Uterus (tissue), 2 donors: ENCODE data around the gene DSEL.

ENCODE experiments used
- POLR2A ChIP-seq, 2 donors: fragments of 450-650 bp; IDR thresholded peaks; one replicate each; pipeline ENCODE4 v1.6.1; 2016; ENCODE audit warnings: antibody characterized with exemption in 2 of 2, mild to moderate bottlenecking in 1 of 2, moderate library complexity in 1 of 2
- TF ChIP-seq, protein P1 (sequence below), 4 experiments: fragments of 200-600 bp in 2 of 4; fragments of 450-650 bp in 2 of 4; sonication (generic) in 2 of 4; IDR thresholded peaks; one replicate each; pipeline ENCODE4 v1.5.1; 2016 to 2019; ENCODE audit warnings: antibody characterized with exemption in 4 of 4, mild to moderate bottlenecking in 2 of 4, moderate library complexity in 1 of 4

DNA sequence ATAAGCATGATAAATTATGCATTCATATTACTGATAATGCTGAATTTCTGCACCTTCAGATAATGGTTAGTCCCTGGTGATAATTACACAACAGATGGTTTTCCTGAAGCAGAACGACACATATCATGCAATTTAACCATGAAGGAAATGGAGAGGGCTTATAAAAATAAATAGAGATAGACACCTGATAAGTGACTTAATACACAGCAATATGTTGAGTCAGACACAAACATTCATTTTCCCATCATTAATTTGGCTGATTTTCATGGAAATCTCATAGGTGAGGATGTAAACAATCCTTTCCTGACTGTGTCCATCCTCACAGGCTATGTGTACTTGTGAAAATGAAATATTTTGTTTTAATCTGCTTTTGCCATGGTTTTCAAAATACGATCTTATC is 36.9 kb upstream of the DSEL start:
- TF ChIP-seq, protein P1, sequence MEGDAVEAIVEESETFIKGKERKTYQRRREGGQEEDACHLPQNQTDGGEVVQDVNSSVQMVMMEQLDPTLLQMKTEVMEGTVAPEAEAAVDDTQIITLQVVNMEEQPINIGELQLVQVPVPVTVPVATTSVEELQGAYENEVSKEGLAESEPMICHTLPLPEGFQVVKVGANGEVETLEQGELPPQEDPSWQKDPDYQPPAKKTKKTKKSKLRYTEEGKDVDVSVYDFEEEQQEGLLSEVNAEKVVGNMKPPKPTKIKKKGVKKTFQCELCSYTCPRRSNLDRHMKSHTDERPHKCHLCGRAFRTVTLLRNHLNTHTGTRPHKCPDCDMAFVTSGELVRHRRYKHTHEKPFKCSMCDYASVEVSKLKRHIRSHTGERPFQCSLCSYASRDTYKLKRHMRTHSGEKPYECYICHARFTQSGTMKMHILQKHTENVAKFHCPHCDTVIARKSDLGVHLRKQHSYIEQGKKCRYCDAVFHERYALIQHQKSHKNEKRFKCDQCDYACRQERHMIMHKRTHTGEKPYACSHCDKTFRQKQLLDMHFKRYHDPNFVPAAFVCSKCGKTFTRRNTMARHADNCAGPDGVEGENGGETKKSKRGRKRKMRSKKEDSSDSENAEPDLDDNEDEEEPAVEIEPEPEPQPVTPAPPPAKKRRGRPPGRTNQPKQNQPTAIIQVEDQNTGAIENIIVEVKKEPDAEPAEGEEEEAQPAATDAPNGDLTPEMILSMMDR (IDR thresholded peaks at IDR 0.05): no peak
- no peak for TF ChIP-seq POLR2A (IDR thresholded peaks at IDR 0.05)
